Activated CD4-positive, alpha-beta T cell treated with anti-CD3 and anti-CD28 coated beads, Interleukin-2, amount 10 ng/mL, durations not matched to agents 7 days and 5 days (primary cell): Measurements from ENCODE around the gene FZD2. TPM values are rescaled to one million over a fixed set of nuclear protein-coding genes. Genes with fewer than 3 reads are reported as not detected.

Source experiments
- CTCF ChIA-PET: fragments of 350-600 bp; sonication (Branson Sonifier 250); formaldehyde crosslinking; loops from one replicate; lab custom pipeline; 2021; ENCODE audit warnings: antibody characterized with exemption; lab: Charles Lee
- POLR2A ChIA-PET: fragments of 350-600 bp; sonication (Branson Sonifier 250); formaldehyde crosslinking; loops from one replicate; lab custom pipeline; 2021; ENCODE audit warnings: antibody characterized with exemption; lab: Charles Lee
- DNase-seq: peaks from one replicate; pipeline ENCODE4 v3.0.0-alpha.2; 2020
- H3K27ac Mint-ChIP-seq: one replicate; pipeline ENCODE4 v1.8.0; 2021; ENCODE audit warnings: mild to moderate bottlenecking, moderate library complexity, mixed read lengths
- H3K27me3 Mint-ChIP-seq: one replicate; pipeline ENCODE4 v1.8.0; 2021; ENCODE audit warnings: mixed read lengths
- H3K36me3 Mint-ChIP-seq: one replicate; pipeline ENCODE4 v1.8.0; 2021; ENCODE audit warnings: low read depth, mixed read lengths
- H3K4me1 Mint-ChIP-seq: one replicate; pipeline ENCODE4 v1.8.0; 2021; ENCODE audit warnings: mixed read lengths
- H3K4me3 Mint-ChIP-seq: one replicate; pipeline ENCODE4 v1.8.0; 2021; ENCODE audit warnings: mild to moderate bottlenecking, moderate library complexity, mixed read lengths
- H3K9me3 Mint-ChIP-seq: one replicate; pipeline ENCODE4 v1.8.0; 2021; ENCODE audit warnings: mixed read lengths
- total RNA-seq, 2 experiments: library from RNA; stranded (reverse); gene quantifications; one replicate each; pipeline ENCODE4 v1.2.3, GENCODE V29; 2021

Gene FZD2
- total RNA-seq, 2 experiments from 2014 or later = 0.15 TPM; not detected in 1

DNA sequence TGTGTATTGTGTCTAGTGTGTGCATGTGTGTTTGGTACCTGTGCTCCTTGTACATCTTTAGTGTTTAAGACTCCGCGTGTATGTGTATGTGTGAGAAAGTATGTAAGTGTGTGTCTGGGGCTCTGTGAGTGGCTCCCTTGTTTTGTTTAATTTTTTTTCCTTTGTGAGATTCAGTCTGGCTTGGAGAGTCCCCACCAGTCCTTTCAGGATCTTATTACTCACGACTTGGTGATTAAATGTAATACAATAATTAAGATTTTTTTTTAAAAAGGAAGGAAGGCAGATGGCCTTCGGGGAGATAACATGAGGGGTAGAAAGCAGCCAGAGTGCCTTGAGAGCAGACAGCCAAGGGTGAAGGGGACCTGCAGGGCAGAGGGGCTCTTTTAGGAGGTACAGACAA is 33.9 kb downstream of the FZD2 start:
- H3K9me3 Mint-ChIP-seq = no peaks in the 10 kb centered on the region
- H3K4me3 Mint-ChIP-seq = no peak overlapping the region
- H3K27me3 Mint-ChIP-seq = peaks cover 5% of the 10 kb centered on the region
- DNase-seq = no peak
- H3K36me3 Mint-ChIP-seq = no peaks in the 10 kb centered on the region
- no peak overlapping the region for H3K27ac Mint-ChIP-seq
- ChIA-PET POLR2A (no interaction called here), CTCF (interaction anchor here (0.5 kb wide), 1 partner anchor 53 kb away, joined by 3 read pairs; no protein-coding TSS in a partner anchor)
- no peaks in the 10 kb centered on the region for H3K4me1 Mint-ChIP-seq

DNA sequence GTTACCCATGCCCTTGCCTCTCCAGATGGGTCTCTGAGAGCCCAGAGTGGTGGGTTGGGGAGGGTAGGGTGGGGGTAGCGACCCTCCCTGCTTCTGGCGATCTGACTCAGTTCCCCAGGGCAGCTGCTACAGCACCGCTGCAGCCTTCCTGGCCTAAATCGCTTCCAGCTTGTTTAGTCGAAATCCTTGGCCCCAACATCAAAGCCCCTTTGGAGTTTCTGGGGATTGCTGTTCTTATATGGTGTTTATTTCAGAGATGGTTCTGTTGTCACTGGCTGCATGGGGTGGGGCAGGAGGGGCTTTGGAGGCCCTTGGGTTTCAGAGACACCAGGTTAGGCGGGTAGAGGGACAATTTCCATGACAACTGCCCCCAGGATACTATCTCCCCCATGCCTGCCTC is 35.9 kb downstream of the FZD2 start:
- H3K4me1 Mint-ChIP-seq = no peaks in the 10 kb centered on the region
- no peak overlapping the region for H3K27ac Mint-ChIP-seq
- no peak for DNase-seq
- peaks cover 5% of the 10 kb centered on the region for H3K27me3 Mint-ChIP-seq
- H3K4me3 Mint-ChIP-seq = no peak overlapping the region
- H3K36me3 Mint-ChIP-seq = no peaks in the 10 kb centered on the region
- POLR2A ChIA-PET = no interaction called here
- no peaks in the 10 kb centered on the region for H3K9me3 Mint-ChIP-seq
- CTCF ChIA-PET = no interaction called here

DNA sequence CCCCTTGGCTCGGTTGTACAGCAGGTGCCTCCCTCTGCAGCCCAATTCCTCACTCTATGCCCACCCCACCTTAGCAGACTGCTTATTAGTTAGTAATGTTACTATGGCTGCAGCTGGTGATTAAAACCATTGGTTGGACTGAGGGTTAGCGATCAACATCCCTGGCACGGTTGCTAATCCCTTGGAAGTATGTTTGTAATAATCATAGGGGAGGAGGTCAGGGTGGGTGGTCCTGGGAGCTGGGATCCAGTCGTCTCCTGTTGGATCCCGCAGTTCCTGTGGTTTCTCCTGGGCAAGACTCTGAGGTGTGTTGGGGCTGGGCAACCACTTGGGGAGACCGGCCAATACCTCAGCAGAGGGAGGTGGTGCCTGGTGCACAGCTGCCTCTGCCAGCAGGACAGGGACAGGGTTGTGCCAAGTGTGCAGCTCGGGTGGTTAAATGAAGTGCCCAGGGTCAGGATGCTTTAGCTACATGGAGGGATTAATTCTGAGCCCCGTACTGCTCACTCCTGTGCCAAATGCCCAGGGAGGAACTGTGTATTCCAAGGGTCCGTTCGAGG is 38.0 kb downstream of the FZD2 start:
- POLR2A ChIA-PET = no interaction called here
- no peak overlapping the region for H3K4me3 Mint-ChIP-seq
- H3K36me3 Mint-ChIP-seq = no peaks in the 10 kb centered on the region
- H3K27me3 Mint-ChIP-seq = peaks cover 5% of the 10 kb centered on the region
- no peak for DNase-seq
- H3K27ac Mint-ChIP-seq = no peak overlapping the region
- CTCF ChIA-PET = interaction anchor here (1.1 to 1.8 kb wide), 2 partner anchors 15 to 20 kb away, joined by 3 to 5 read pairs; no protein-coding TSS in a partner anchor
- H3K9me3 Mint-ChIP-seq = no peaks in the 10 kb centered on the region
- H3K4me1 Mint-ChIP-seq = no peaks in the 10 kb centered on the region

DNA sequence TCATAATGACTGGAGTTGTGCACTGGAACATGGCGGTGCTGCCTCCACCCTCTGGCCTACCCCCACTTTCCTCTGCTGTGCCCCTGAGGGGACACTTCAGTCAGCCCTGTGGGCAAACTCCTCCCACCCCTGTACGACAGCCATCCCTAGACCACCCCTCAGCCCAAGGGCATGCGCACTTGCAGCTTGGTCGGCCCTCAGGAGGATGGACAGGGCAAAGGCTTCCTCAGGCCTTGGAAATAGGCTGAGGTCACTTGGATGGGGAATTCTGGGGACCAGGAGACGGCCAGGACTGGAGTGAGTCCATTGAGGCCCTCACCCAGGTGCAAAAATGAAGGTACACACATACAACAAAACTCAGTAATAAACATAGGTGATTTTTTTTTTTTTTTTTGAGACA is 41.0 kb downstream of the FZD2 start:
- no peaks in the 10 kb centered on the region for H3K9me3 Mint-ChIP-seq

DNA sequence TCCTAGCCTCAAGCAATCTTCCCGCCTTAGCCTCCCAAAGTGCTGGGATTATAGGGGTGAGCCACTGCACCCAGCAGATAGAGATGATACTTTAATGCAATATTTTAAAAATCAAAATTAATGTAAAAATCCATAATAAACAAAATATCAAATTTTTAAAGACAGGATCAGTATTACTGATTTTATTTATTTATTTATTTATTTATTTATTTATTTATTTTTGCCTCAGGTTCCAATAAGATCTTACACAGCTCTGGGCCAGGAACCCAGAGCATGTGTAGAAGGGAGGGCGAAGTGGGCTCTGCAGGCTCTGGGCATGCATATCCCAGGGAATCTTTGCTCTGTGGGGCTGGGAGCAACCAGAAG is 41.6 kb downstream of the FZD2 start:
- Mint-ChIP-seq H3K36me3 (no peaks in the 10 kb centered on the region), H3K27me3 (peaks cover 6% of the 10 kb centered on the region), H3K9me3 (no peaks in the 10 kb centered on the region), H3K27ac (no peak overlapping the region), H3K4me3 (no peak overlapping the region), H3K4me1 (no peaks in the 10 kb centered on the region)
- DNase-seq = no peak
- ChIA-PET POLR2A (no interaction called here), CTCF (interaction anchor here (0.6 kb wide), 1 partner anchor 49 kb away, joined by 4 read pairs; no protein-coding TSS in a partner anchor)

More for the DNA sequence above, 41.0 kb downstream of the FZD2 start:
- no peak overlapping the region for H3K4me3 Mint-ChIP-seq
- no peak for DNase-seq
- no peaks in the 10 kb centered on the region for H3K4me1 Mint-ChIP-seq
- no peak overlapping the region for H3K27ac Mint-ChIP-seq
- CTCF ChIA-PET = interaction anchor here (0.6 kb wide), 1 partner anchor 48 kb away, joined by 4 read pairs; no protein-coding TSS in a partner anchor
- POLR2A ChIA-PET = no interaction called here
- peaks cover 6% of the 10 kb centered on the region for H3K27me3 Mint-ChIP-seq
- H3K36me3 Mint-ChIP-seq = no peaks in the 10 kb centered on the region

DNA sequence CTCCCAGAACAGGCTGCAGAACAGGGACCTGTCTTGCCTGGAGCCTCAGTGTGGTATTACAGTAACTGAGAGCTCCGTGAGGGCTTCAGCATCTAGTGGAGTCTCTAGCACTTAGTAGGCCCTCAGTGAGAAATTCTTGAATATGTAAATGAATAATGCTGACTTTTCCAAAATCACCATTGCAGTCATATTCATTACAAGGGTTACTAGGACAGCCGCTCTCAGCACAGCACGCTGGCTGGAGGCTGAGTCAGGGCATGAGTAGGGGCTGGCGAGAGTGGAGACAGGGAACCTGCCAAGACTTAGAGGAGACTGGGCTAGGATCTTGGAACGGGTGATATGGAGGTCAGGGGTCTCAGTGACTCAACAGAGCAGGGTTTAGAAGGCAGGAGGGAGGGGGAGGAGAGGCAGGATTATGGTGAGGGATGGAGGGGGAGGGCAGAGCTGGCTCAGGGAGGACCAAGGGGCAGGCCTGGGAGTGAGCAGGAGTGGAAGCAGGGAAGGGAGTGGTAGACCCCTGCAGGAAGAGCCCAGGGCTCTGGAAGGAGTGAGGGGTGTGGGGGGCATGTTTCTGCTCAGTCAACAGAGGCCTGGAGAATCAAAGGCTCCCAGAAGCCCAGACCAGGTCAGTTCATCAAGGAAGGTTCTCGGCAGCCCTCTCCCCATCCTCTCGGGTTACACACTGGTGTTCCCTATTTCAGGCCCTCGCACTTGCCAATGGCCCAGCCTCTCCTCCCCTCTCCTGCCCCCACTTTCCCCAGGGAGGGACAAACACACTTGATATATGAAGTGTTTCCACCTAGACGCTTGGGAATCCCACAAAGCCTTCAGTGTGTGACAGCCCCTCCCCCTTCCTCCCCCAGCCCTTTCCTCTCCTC is 42.3 kb downstream of the FZD2 start:
- Mint-ChIP-seq H3K9me3 (no peaks in the 10 kb centered on the region), H3K4me1 (no peaks in the 10 kb centered on the region), H3K27me3 (peaks cover 6% of the 10 kb centered on the region), H3K4me3 (no peak overlapping the region), H3K36me3 (no peaks in the 10 kb centered on the region), H3K27ac (no peak overlapping the region)
- CTCF ChIA-PET = no interaction called here
- POLR2A ChIA-PET = no interaction called here
- no peak for DNase-seq

DNA sequence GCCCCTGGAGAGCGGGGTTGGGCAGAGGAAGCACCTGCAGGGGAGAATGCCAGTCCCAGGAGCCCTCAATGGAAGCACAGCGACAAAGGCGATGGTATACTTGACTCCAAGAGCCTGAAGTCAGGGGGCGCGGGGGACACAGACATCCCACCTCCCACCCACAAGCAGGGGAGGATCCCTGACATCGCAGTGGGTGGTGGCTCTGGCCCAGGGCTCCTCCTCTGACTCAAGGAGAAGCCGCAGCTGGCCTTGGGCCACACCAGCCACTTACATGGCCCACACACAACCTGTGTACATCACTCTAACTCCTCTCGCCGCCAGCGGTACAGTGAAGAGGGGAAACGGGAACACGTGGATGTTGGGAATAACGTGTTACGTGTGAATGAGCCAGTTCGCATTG is 44.3 kb downstream of the FZD2 start:
- Mint-ChIP-seq H3K4me3 (no peak overlapping the region), H3K36me3 (no peaks in the 10 kb centered on the region), H3K27ac (no peak overlapping the region), H3K27me3 (peaks cover 6% of the 10 kb centered on the region), H3K9me3 (no peaks in the 10 kb centered on the region), H3K4me1 (no peaks in the 10 kb centered on the region)
- ChIA-PET POLR2A (no interaction called here), CTCF (no interaction called here)
- DNase-seq = no peak

DNA sequence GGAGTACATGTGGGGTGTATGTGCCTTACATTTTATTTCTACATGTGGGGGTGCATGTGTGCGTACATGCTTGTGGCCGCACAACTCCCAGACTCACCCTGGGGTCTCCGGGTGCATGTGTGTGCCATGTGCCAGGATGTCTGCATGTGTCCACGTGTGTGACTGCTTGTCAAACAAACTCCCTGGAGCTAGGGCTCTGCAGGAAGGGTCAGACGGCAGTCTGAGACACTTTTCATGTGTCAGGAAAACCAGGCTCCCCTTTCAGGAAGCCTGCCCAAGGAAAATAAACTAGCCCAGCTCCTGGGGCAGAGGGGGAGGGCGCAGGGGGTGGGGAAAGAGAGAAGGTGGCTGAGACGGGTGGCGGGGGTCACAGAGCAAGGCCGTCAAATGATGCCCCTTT is 44.7 kb downstream of the FZD2 start:
- no peak overlapping the region for H3K27ac Mint-ChIP-seq
- peaks cover 6% of the 10 kb centered on the region for H3K27me3 Mint-ChIP-seq
- no peak overlapping the region for H3K4me3 Mint-ChIP-seq
- DNase-seq = no peak
- H3K4me1 Mint-ChIP-seq = no peaks in the 10 kb centered on the region
- POLR2A ChIA-PET = no interaction called here
- no peaks in the 10 kb centered on the region for H3K36me3 Mint-ChIP-seq
- CTCF ChIA-PET = no interaction called here
- H3K9me3 Mint-ChIP-seq = no peaks in the 10 kb centered on the region

DNA sequence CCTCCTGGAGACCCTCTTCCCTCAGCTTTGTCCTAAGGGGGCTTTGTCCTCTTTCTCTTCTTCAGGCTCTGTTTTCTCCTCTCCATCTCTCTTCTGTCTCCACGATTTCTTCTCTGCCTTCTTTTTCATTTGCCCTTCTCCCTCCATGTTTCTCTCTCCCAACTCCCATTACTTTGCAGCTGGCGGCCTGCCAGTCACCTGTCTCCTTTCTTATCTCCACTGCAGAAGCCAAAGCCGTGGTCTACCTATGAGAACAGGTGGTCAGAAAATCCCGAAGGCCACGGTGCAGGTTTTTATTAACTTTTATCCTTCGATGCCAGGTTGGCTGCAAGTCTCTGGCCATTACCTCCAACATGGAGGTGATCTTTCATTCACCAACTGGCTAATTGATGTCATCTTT is 45.1 kb downstream of the FZD2 start:
- ChIA-PET CTCF (no interaction called here), POLR2A (no interaction called here)
- Mint-ChIP-seq H3K4me3 (no peak overlapping the region), H3K27ac (no peak overlapping the region), H3K4me1 (no peaks in the 10 kb centered on the region), H3K36me3 (no peaks in the 10 kb centered on the region), H3K27me3 (peaks cover 6% of the 10 kb centered on the region), H3K9me3 (no peaks in the 10 kb centered on the region)
- no peak for DNase-seq

DNA sequence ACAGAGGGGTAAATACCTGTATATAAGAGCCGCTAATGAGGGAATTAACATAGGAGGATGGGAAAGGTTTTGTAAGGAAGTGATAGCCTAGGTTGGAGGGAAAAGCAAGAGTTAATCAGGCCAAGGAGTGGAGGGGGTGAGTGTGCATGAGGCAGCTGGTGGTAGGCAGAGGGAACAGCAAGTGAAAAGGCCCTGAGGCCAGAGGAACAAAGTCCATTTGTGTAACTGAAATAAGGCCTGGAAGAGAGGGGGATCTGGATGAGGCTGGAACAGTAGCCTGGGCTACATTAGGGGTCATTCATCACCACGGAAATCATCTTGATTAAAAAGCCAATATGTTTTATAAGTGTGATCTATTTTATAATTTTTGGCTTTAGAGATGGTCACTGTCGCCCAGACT is 45.7 kb downstream of the FZD2 start:
- H3K4me3 Mint-ChIP-seq = no peak overlapping the region
- no peaks in the 10 kb centered on the region for H3K36me3 Mint-ChIP-seq
- no peaks in the 10 kb centered on the region for H3K4me1 Mint-ChIP-seq
- ChIA-PET POLR2A (no interaction called here), CTCF (no interaction called here)
- no peak for DNase-seq
- H3K9me3 Mint-ChIP-seq = no peaks in the 10 kb centered on the region
- H3K27ac Mint-ChIP-seq = no peak overlapping the region
- peaks cover 6% of the 10 kb centered on the region for H3K27me3 Mint-ChIP-seq

DNA sequence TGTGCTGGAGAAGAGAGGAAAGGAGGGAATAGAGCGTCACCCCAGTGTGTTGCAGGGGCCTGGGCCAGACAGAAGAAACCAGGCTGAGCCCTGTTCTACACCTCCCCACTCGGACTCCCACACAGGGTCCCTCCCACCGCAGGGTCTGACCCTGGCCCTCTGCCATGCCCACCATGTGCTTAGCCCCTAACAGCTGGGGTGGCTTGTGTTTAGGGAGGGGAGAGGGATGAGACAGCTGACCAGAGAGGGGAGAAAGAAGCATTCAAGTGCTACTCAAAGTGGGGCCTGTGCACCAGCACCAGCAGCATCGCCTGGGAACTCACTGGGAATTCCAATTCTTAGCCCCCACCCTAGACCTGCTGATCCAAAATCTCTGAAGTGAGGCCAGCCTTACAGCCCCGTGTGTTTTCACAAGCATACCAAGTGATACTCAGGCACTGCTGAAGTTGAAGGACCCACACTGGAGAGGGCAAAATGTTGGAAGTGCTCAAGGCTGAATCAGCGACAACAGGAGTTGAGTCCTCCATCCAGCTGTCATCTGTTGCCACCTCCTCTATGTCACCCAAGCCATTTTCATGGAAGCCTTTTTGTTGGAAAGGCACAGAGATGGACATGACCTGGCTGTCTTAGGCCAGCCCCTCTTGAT is 47.0 kb downstream of the FZD2 start:
- peaks cover 6% of the 10 kb centered on the region for H3K27me3 Mint-ChIP-seq
- no peaks in the 10 kb centered on the region for H3K4me1 Mint-ChIP-seq
- H3K4me3 Mint-ChIP-seq = no peak overlapping the region
- ChIA-PET POLR2A (no interaction called here), CTCF (no interaction called here)
- H3K27ac Mint-ChIP-seq = no peak overlapping the region
- DNase-seq = no peak
- no peaks in the 10 kb centered on the region for H3K9me3 Mint-ChIP-seq
- no peaks in the 10 kb centered on the region for H3K36me3 Mint-ChIP-seq

DNA sequence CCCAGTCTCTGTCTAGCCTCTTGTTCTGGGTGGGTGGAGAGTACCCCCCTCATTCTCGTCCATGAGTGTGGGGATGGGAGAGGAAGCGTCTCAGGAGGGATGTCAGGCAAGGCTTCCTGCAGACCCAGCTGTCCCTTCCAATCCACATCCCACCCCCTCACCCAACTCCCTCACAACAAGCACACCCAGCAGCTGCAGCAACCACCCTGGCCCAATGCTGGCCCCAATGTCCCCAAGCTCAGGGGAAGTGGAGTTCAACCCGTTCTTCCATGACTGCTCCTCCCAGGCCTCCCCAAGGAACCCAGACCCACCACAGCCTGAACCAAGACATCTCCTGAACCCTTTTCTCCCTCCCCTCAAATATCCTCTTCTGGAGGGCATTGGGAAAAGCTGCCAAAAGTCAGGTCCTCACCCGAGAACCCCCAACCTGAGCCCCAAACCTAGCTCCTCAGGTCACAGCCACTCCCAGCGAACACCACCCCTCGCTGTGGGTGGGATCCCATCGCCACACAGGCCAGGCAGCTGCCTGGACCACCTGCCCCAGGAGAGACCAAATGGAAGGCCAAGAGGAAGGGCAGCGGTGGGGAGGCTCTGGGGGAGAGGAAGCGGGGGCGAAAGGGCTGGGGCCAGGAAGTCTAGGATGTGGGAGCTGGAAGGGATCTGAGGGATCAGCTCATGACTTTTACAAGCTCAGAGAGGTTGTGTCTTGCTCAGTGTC is 47.6 kb downstream of the FZD2 start:
- no peak for DNase-seq
- ChIA-PET POLR2A (no interaction called here), CTCF (no interaction called here)
- H3K27me3 Mint-ChIP-seq = peaks cover 6% of the 10 kb centered on the region
- H3K4me1 Mint-ChIP-seq = no peaks in the 10 kb centered on the region
- H3K9me3 Mint-ChIP-seq = no peaks in the 10 kb centered on the region
- H3K27ac Mint-ChIP-seq = no peak overlapping the region
- no peaks in the 10 kb centered on the region for H3K36me3 Mint-ChIP-seq
- H3K4me3 Mint-ChIP-seq = no peak overlapping the region

DNA sequence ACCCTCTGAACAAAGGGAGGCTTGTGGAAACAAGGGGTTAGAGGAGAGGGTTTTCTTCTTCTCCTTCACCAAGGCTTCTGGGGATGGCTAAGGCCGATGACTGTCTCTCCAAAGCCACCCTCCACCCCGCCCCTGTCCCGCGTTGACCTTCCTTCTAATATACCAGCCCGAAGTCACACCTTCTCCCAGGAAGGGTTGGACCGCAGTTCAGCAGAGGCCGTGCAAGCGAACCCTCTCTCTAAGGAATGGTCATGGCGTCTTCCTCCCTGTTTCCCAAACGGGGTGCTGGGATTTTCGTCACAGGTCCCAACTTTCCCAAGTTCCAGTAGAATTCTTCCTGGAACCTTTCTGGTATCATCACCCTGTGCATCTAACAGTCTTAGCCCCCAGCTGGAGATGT is 49.4 kb downstream of the FZD2 start:
- Mint-ChIP-seq H3K4me3 (no peak overlapping the region), H3K36me3 (no peaks in the 10 kb centered on the region), H3K9me3 (no peaks in the 10 kb centered on the region), H3K27ac (no peak overlapping the region), H3K4me1 (no peaks in the 10 kb centered on the region), H3K27me3 (peaks cover 9% of the 10 kb centered on the region)
- ChIA-PET POLR2A (no interaction called here), CTCF (no interaction called here)
- no peak for DNase-seq
